Ishikawa (cell line): Measurements from ENCODE around the gene ATP6V1F.

Experiments
- CEBPB ChIP-seq: IDR thresholded peaks from 2 replicates; pipeline ENCODE4 v1.6.1; 2012
- CREB1 ChIP-seq: IDR thresholded peaks from 2 replicates; pipeline ENCODE4 v1.6.1; 2012; ENCODE audit warnings: low read depth
- EGR1 ChIP-seq: IDR thresholded peaks from 2 replicates; pipeline ENCODE4 v1.6.1; 2012
- EP300 ChIP-seq: IDR thresholded peaks from 2 replicates; pipeline ENCODE4 v1.6.1; 2012; ENCODE audit warnings: borderline replicate concordance
- FOXM1 ChIP-seq: IDR thresholded peaks from 2 replicates; pipeline ENCODE4 v1.6.1; 2012; ENCODE audit warnings: low read depth, borderline replicate concordance
- NFIC ChIP-seq: IDR thresholded peaks from 2 replicates; pipeline ENCODE4 v1.6.1; 2012
- RAD21 ChIP-seq: IDR thresholded peaks from 2 replicates; pipeline ENCODE4 v1.6.1; 2012; ENCODE audit warnings: low read depth
- REST ChIP-seq: IDR thresholded peaks from 2 replicates; pipeline ENCODE4 v1.6.1; 2012; ENCODE audit warnings: low read depth, mild to moderate bottlenecking
- TAF1 ChIP-seq: IDR thresholded peaks from 2 replicates; pipeline ENCODE4 v1.6.1; 2012; ENCODE audit warnings: low read depth, mild to moderate bottlenecking
- TCF12 ChIP-seq: IDR thresholded peaks from 2 replicates; pipeline ENCODE4 v1.6.1; 2012; ENCODE audit warnings: low read depth
- TEAD4 ChIP-seq: IDR thresholded peaks from 2 replicates; pipeline ENCODE4 v1.6.1; 2012
- USF1 ChIP-seq: IDR thresholded peaks from 2 replicates; pipeline ENCODE4 v1.6.1; 2012
- YY1 ChIP-seq: IDR thresholded peaks from 2 replicates; pipeline ENCODE4 v1.6.1; 2012; ENCODE audit warnings: low read depth
- ZBTB7A ChIP-seq: IDR thresholded peaks from 2 replicates; pipeline ENCODE4 v1.6.1; 2012; ENCODE audit warnings: low read depth
- TF ChIP-seq, protein P1 (sequence below): IDR thresholded peaks from 2 replicates; pipeline ENCODE4 v1.6.1; 2012

The ATP6V1F gene

GRCh38 chr7:128876586-128876977 lies 13.9 kb downstream of the ATP6V1F start:
- TF ChIP-seq FOXM1 (no peak), CEBPB (no peak), REST (no peak), EGR1 (no peak), EP300 (no peak), ZBTB7A (no peak)

DNA sequence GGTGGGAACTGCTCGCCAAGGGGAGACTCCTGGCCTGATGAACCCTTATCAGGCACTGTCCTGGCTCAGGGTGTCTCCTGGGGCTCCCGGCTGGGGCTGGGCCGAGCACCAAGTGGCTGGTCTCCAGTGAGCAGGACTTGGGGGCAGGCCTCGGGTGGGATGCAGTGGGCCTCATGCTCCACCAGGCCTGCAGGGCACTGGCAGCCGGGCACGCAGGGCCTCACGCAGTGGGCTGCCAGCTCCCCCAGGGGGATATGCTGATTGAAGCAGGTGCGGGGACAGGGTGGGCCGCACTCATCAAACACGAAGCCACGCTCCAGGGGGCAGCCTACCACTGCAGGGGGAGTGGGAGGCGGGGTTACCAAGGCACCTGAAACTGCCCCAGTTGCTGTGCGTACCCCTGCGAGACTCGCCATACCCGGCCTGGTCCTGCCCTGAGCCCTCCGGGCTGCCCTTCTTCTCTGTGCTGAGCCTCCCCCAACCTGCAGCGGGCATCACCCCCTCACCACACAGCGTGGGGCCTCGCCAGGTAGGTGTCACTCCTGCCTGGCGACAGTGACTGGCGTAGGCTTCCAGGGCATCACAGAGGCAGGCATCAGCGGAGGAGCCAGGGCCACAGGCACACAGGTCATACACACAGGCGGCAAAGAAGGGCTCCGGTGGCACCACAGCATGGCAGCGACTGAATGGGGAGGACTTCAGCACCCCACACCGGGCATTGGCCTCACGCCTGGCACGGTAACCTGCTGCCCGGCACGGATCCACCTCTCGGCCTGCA lies 14.5 kb downstream of the ATP6V1F start:
- TF ChIP-seq NFIC, result no peak
- no peak for TF ChIP-seq FOXM1
- TF ChIP-seq EGR1, result no peak
- TF ChIP-seq USF1, result no peak
- TF ChIP-seq CEBPB, result no peak

DNA sequence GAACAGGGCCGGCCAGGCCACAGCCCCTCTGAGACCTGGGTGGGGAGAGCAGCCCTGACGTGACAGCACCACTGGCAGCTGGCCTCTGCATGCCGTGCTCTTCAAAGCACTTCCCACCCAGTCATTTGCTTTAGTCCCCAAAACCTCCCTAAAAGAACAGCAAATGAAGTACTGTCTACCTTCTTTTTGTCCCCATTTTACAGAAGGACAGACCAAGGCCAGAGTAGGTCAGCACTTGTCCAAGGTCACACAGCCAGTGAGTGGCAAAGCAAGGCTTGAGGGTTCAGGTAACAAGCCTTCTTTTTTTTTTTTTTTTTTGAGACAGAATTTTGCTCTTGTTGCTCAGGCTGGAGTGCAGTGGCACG lies 15.1 kb downstream of the ATP6V1F start:
- TF ChIP-seq NFIC (no peak), TEAD4 (no peak), ZBTB7A (no peak), YY1 (no peak), TCF12 (no peak), TAF1 (no peak), EP300 (no peak), RAD21 (no peak), USF1 (no peak), CREB1 (no peak), FOXM1 (no peak), CEBPB (no peak), REST (no peak), EGR1 (no peak)
- TF ChIP-seq, protein P1, sequence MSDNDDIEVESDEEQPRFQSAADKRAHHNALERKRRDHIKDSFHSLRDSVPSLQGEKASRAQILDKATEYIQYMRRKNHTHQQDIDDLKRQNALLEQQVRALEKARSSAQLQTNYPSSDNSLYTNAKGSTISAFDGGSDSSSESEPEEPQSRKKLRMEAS, result no peak

- TF ChIP-seq TCF12 (no peak), TAF1 (no peak), EP300 (no peak), NFIC (no peak), EGR1 (no peak), FOXM1 (no peak), ZBTB7A (no peak), USF1 (no peak), CREB1 (no peak), TEAD4 (no peak), YY1 (no peak), REST (no peak)
- TF ChIP-seq, protein P1, result no peak
Observed at GRCh38 chr7:128878226-128879105, 15.8 kb downstream of the ATP6V1F start.
